DMS 273 (cell line): ENCODE results near the gene KCNK1.

Experiments used
- DNase-seq: peaks from one replicate; lab custom pipeline; 2025; ENCODE audit not compliant: unreplicated experiment; lab: John Stamatoyannopoulos, UW

KCNK1 gene

GRCh38 chr1:233635765-233636502 is 22.0 kb downstream of the KCNK1 start:
- peak; percentile 98 for DNase-seq

- DNase-seq = no peak
Observed at GRCh38 chr1:233636503-233636877, 22.6 kb downstream of the KCNK1 start.

- DNase-seq = no peak
Observed at GRCh38 chr1:233638513-233638912, 24.6 kb downstream of the KCNK1 start.

GRCh38 chr1:233639611-233640010 is 25.7 kb downstream of the KCNK1 start:
- no peak for DNase-seq

GRCh38 chr1:233640179-233640578 is 26.3 kb downstream of the KCNK1 start:
- no peak for DNase-seq

GRCh38 chr1:233641029-233641428 is 27.1 kb downstream of the KCNK1 start:
- no peak for DNase-seq

- no peak for DNase-seq
Observed at GRCh38 chr1:233647073-233647472, 33.2 kb downstream of the KCNK1 start.

- DNase-seq = no peak
Observed at GRCh38 chr1:233647636-233648035, 33.7 kb downstream of the KCNK1 start.

- DNase-seq = no peak
Observed at GRCh38 chr1:233651061-233651460, 37.2 kb downstream of the KCNK1 start.

- DNase-seq = no peak
Observed at GRCh38 chr1:233651563-233652233, 37.8 kb downstream of the KCNK1 start.

GRCh38 chr1:233652526-233652925 is 38.6 kb downstream of the KCNK1 start:
- DNase-seq = no peak

- DNase-seq = no peak
Observed at GRCh38 chr1:233654658-233655280, 40.9 kb downstream of the KCNK1 start.

GRCh38 chr1:233655301-233655740 is 41.4 kb downstream of the KCNK1 start:
- no peak for DNase-seq

GRCh38 chr1:233656032-233656635 is 42.2 kb downstream of the KCNK1 start:
- DNase-seq = peak; percentile 38

GRCh38 chr1:233656687-233657086 is 42.8 kb downstream of the KCNK1 start:
- no peak for DNase-seq

- no peak for DNase-seq
Observed at GRCh38 chr1:233657466-233657865, 43.6 kb downstream of the KCNK1 start.

- no peak for DNase-seq
Observed at GRCh38 chr1:233659495-233659894, 45.6 kb downstream of the KCNK1 start.

GRCh38 chr1:233661376-233662159 is 47.7 kb downstream of the KCNK1 start:
- no peak for DNase-seq

GRCh38 chr1:233662575-233663304 is 48.8 kb downstream of the KCNK1 start:
- peak; percentile 81 for DNase-seq

GRCh38 chr1:233664253-233664652 is 50.3 kb downstream of the KCNK1 start:
- peak; percentile 70 for DNase-seq
